Muscle of leg (tissue), 11 donors: Measurements from ENCODE around the gene PRICKLE2. TPM values are rescaled to one million over a fixed set of nuclear protein-coding genes. Genes with fewer than 3 reads are reported as not detected.

Experiments
- DNase-seq: peaks from one replicate; pipeline ENCODE4 v3.0.0; 2013
- H3K27ac ChIP-seq: one replicate; pipeline ENCODE4 v1.5.1; 2013; ENCODE audit warnings: mild to moderate bottlenecking, low read length, control low read depth
- H3K27me3 ChIP-seq: one replicate; pipeline ENCODE4 v1.6.1; 2013; ENCODE audit warnings: low read length; ENCODE audit not compliant: control insufficient read depth, insufficient read depth
- H3K36me3 ChIP-seq: one replicate; pipeline ENCODE4 v1.6.1; 2013; ENCODE audit warnings: low read length; ENCODE audit not compliant: control insufficient read depth, insufficient read depth
- H3K4me1 ChIP-seq: one replicate; pipeline ENCODE4 v1.6.1; 2013; ENCODE audit warnings: low read length; ENCODE audit not compliant: control insufficient read depth, insufficient read depth
- H3K4me3 ChIP-seq: one replicate; pipeline ENCODE4 v1.5.1; 2013; ENCODE audit warnings: low read length, control low read depth
- H3K9me3 ChIP-seq: replicated peaks from 2 replicates; pipeline ENCODE4 v1.6.1; 2013; ENCODE audit warnings: low read depth, low read length; ENCODE audit not compliant: control insufficient read depth
- WGBS: methylation state at CpG from one replicate; pipeline ENCODE4 v1.1.5; 2013; ENCODE audit warnings: missing lambda C conversion rate; ENCODE audit not compliant: insufficient coverage; 5-methylcytosine and 5-hydroxymethylcytosine counted together
- polyA plus RNA-seq, 8 donors: library from polyadenylated mRNA; unstranded; fragments of 120-200 nt; gene quantifications; one replicate each; pipeline versions ENCODE4 v1.2.1 to v1.2.3, GENCODE V29; 2013; ENCODE audit warnings: inconsistent platforms in 1 of 8, low replicate concordance in 1 of 8; ENCODE audit not compliant: insufficient read length in 8 of 8, insufficient read depth in 1 of 8
- total RNA-seq: library from RNA; stranded (reverse); fragments of 120-200 nt; gene quantifications from one replicate; pipeline ENCODE4 v1.2.4, GENCODE V29; 2013

Gene PRICKLE2
- total and polyA plus RNA-seq, 9 donors, result 6.4 to 14.6 (median 10.0) TPM

- WGBS, result 94% methylated on average over 5 of the region's 9 CpGs
- no peaks in the 10 kb centered on the region for H3K27me3 ChIP-seq
- H3K27ac ChIP-seq, result peak overlapping the region; percentile 91
- H3K4me1 ChIP-seq, result peaks cover 46% of the 10 kb centered on the region
- peak; percentile 50 for DNase-seq
- H3K4me3 ChIP-seq, result no peak overlapping the region
- H3K36me3 ChIP-seq, result no peaks in the 10 kb centered on the region
- H3K9me3 ChIP-seq, result no peaks in the 10 kb centered on the region
Measured at GRCh38 chr3:64213224-64213878, 11.9 kb downstream of the PRICKLE2 start.

GRCh38 chr3:64209866-64210621 is 15.2 kb downstream of the PRICKLE2 start:
- WGBS, result 80% methylated on average over 1 of the region's 12 CpGs
- H3K4me1 ChIP-seq, result peaks cover 51% of the 10 kb centered on the region
- peak; percentile 85 for DNase-seq

GRCh38 chr3:64207289-64208080 is 17.8 kb downstream of the PRICKLE2 start:
- H3K36me3 ChIP-seq, result no peaks in the 10 kb centered on the region
- WGBS, result 5% methylated on average over 3 of the region's 14 CpGs
- H3K27me3 ChIP-seq, result no peaks in the 10 kb centered on the region
- H3K9me3 ChIP-seq, result no peaks in the 10 kb centered on the region
- H3K4me3 ChIP-seq, result no peak overlapping the region
- peak; percentile 90 for DNase-seq
- H3K27ac ChIP-seq, result peak overlapping the region; percentile 71
- peaks cover 36% of the 10 kb centered on the region for H3K4me1 ChIP-seq

More at GRCh38 chr3:64209866-64210621, 15.2 kb downstream of the PRICKLE2 start:
- Histone ChIP-seq H3K36me3 (no peaks in the 10 kb centered on the region), H3K27me3 (no peaks in the 10 kb centered on the region), H3K27ac (peak overlapping the region; percentile 75), H3K9me3 (no peaks in the 10 kb centered on the region), H3K4me3 (no peak overlapping the region)

GRCh38 chr3:64203969-64204908 is 21.0 kb downstream of the PRICKLE2 start:
- no peak for DNase-seq
- Histone ChIP-seq H3K27me3 (no peaks in the 10 kb centered on the region), H3K36me3 (no peaks in the 10 kb centered on the region), H3K4me3 (no peak overlapping the region), H3K27ac (no peak overlapping the region), H3K9me3 (no peaks in the 10 kb centered on the region), H3K4me1 (peaks cover 20% of the 10 kb centered on the region)
- WGBS, result no CpG with 5 or more reads among the region's 7 CpGs

GRCh38 chr3:64203216-64203615 is 22.1 kb downstream of the PRICKLE2 start:
- DNase-seq, result no peak
- H3K27me3 ChIP-seq, result no peaks in the 10 kb centered on the region
- H3K4me1 ChIP-seq, result peaks cover 18% of the 10 kb centered on the region
- H3K9me3 ChIP-seq, result no peaks in the 10 kb centered on the region
- no peak overlapping the region for H3K27ac ChIP-seq
- 100% methylated on average over 1 of the region's 2 CpGs for WGBS
- H3K36me3 ChIP-seq, result peaks cover 4% of the 10 kb centered on the region
- H3K4me3 ChIP-seq, result no peak overlapping the region

- H3K27me3 ChIP-seq, result no peaks in the 10 kb centered on the region
- H3K4me3 ChIP-seq, result no peak overlapping the region
- no peak overlapping the region for H3K27ac ChIP-seq
- DNase-seq, result no peak
- peaks cover 4% of the 10 kb centered on the region for H3K36me3 ChIP-seq
- H3K4me1 ChIP-seq, result no peaks in the 10 kb centered on the region
- 71% methylated on average over 1 of the region's 2 CpGs for WGBS
- H3K9me3 ChIP-seq, result no peaks in the 10 kb centered on the region
Measured at GRCh38 chr3:64199932-64200331, 25.3 kb downstream of the PRICKLE2 start.

GRCh38 chr3:64196236-64196929 is 28.9 kb downstream of the PRICKLE2 start:
- no peaks in the 10 kb centered on the region for H3K9me3 ChIP-seq
- H3K36me3 ChIP-seq, result peaks cover 4% of the 10 kb centered on the region
- no CpG with 5 or more reads among the region's 5 CpGs for WGBS
- DNase-seq, result no peak
- no peak overlapping the region for H3K4me3 ChIP-seq
- no peaks in the 10 kb centered on the region for H3K27me3 ChIP-seq
- no peaks in the 10 kb centered on the region for H3K4me1 ChIP-seq
- no peak overlapping the region for H3K27ac ChIP-seq

GRCh38 chr3:64195789-64196188 is 29.5 kb downstream of the PRICKLE2 start:
- no peaks in the 10 kb centered on the region for H3K27me3 ChIP-seq
- H3K36me3 ChIP-seq, result peaks cover 4% of the 10 kb centered on the region
- H3K4me3 ChIP-seq, result no peak overlapping the region
- no peaks in the 10 kb centered on the region for H3K9me3 ChIP-seq
- H3K4me1 ChIP-seq, result no peaks in the 10 kb centered on the region
- no peak for DNase-seq
- WGBS, result no CpG with 5 or more reads among the region's 1 CpG
- no peak overlapping the region for H3K27ac ChIP-seq

- no peaks in the 10 kb centered on the region for H3K36me3 ChIP-seq
- H3K27ac ChIP-seq, result no peak overlapping the region
- no peaks in the 10 kb centered on the region for H3K9me3 ChIP-seq
- H3K27me3 ChIP-seq, result no peaks in the 10 kb centered on the region
- H3K4me1 ChIP-seq, result peaks cover 29% of the 10 kb centered on the region
- no CpG with 5 or more reads among the region's 6 CpGs for WGBS
- DNase-seq, result no peak
- H3K4me3 ChIP-seq, result no peak overlapping the region
Measured at GRCh38 chr3:64191822-64192221, 33.4 kb downstream of the PRICKLE2 start.
